22Rv1 (cell line): ENCODE measurements around the gene PLEKHG7.

ENCODE experiments used
- ZFX ChIP-seq: fragments of 450-650 bp; IDR thresholded peaks from 2 replicates; pipeline ENCODE4 v1.6.1; 2017; ENCODE audit warnings: antibody characterized with exemption, borderline replicate concordance
- TF ChIP-seq, protein P1 (sequence below): fragments of 450-650 bp; IDR thresholded peaks from 2 replicates; pipeline ENCODE4 v1.5.1; 2017; ENCODE audit warnings: mild to moderate bottlenecking

- TF ChIP-seq, protein P1, sequence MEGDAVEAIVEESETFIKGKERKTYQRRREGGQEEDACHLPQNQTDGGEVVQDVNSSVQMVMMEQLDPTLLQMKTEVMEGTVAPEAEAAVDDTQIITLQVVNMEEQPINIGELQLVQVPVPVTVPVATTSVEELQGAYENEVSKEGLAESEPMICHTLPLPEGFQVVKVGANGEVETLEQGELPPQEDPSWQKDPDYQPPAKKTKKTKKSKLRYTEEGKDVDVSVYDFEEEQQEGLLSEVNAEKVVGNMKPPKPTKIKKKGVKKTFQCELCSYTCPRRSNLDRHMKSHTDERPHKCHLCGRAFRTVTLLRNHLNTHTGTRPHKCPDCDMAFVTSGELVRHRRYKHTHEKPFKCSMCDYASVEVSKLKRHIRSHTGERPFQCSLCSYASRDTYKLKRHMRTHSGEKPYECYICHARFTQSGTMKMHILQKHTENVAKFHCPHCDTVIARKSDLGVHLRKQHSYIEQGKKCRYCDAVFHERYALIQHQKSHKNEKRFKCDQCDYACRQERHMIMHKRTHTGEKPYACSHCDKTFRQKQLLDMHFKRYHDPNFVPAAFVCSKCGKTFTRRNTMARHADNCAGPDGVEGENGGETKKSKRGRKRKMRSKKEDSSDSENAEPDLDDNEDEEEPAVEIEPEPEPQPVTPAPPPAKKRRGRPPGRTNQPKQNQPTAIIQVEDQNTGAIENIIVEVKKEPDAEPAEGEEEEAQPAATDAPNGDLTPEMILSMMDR = no peak
- TF ChIP-seq ZFX = no peak
Measured at GRCh38 chr12:92722897-92723296, 20.1 kb downstream of the PLEKHG7 start.
